ENCODE data around the gene SYNGAP1.

GRCh38 chr6:33434961-33435360 lies 15.1 kb downstream of the SYNGAP1 start:
- TF ChIP-seq EZH2 (IDR thresholded peaks at IDR 0.05; ENCODE audit: insufficient read depth, poor library complexity, severe bottlenecking) (no peak), EZH2phosphoT487 (IDR thresholded peaks at IDR 0.05; ENCODE audit: insufficient read depth, low read depth) (no peak)

Measured in GM23248 (cell line).